22Rv1 (cell line): ENCODE data around the gene SLC7A5.

Source experiments
- CTCF ChIP-seq: fragments of 450-650 bp; IDR thresholded peaks from 2 replicates; pipeline ENCODE4 v1.5.1; 2017; ENCODE audit warnings: mild to moderate bottlenecking
- ZFX ChIP-seq: fragments of 450-650 bp; IDR thresholded peaks from 2 replicates; pipeline ENCODE4 v1.6.1; 2017; ENCODE audit warnings: antibody characterized with exemption, borderline replicate concordance

- TF ChIP-seq CTCF (no peak), ZFX (no peak)
Measured at GRCh38 chr16:87839542-87840270, 29.6 kb downstream of the SLC7A5 start.
